Keratinocyte (primary cell): Measurements from ENCODE around the gene DUSP22. TPM values are rescaled to one million over a fixed set of nuclear protein-coding genes. Genes with fewer than 3 reads are reported as not detected.

Source experiments
- DNase-seq: peaks from one replicate; pipeline ENCODE4 v3.0.0-alpha.2; 2011; ENCODE audit warnings: low read depth, missing footprints, low spot score
- FAIRE-seq: peaks from 2 replicates; lab custom pipeline; 2011; peaks lifted over from hg19 to GRCh38; lab: Jason Lieb, UNC
- H2AFZ ChIP-seq: 2 replicates; pipeline ENCODE4 v1.6.0; 2012; ENCODE audit warnings: low read length, control low read depth, inconsistent platforms; ENCODE audit not compliant: control insufficient read depth
- H3K27ac ChIP-seq: 2 replicates; pipeline ENCODE4 v1.5.1; 2011; ENCODE audit warnings: low read length; ENCODE audit not compliant: control insufficient read depth, insufficient read depth
- H3K27me3 ChIP-seq: 3 replicates; pipeline ENCODE4 v1.6.0; 2011; ENCODE audit warnings: low read length; ENCODE audit not compliant: control insufficient read depth, insufficient read depth; ENCODE audit errors: extremely low read depth
- H3K36me3 ChIP-seq, 2 experiments: 2 replicates in 1 of 2; 3 replicates in 1 of 2; pipeline ENCODE4 v1.5.1; 2011; ENCODE audit warnings: low read length in 2 of 2, mild to moderate bottlenecking in 1 of 2; ENCODE audit not compliant: control insufficient read depth in 2 of 2, insufficient read depth in 2 of 2; ENCODE audit errors: extremely low read depth in 1 of 2
- H3K4me1 ChIP-seq: 3 replicates; pipeline ENCODE4 v1.5.1; 2011; ENCODE audit warnings: low read length; ENCODE audit not compliant: control insufficient read depth, insufficient read depth; ENCODE audit errors: extremely low read depth
- H3K4me2 ChIP-seq: 3 replicates; pipeline ENCODE4 v1.6.0; 2011; ENCODE audit warnings: low read depth, low read length; ENCODE audit not compliant: control insufficient read depth, insufficient read depth; ENCODE audit errors: extremely low read depth
- H3K4me3 ChIP-seq, 3 experiments: fragments of 200-600 bp in 1 of 3; sonication (generic) in 1 of 3; 2 replicates in 2 of 3; 3 replicates in 1 of 3; pipeline ENCODE4 v1.5.1; 2011 to 2016; ENCODE audit warnings: low read length in 3 of 3, mild to moderate bottlenecking in 3 of 3, control low read depth in 2 of 3, inconsistent platforms in 1 of 3, low read depth in 1 of 3, mixed read lengths in 1 of 3, mixed run types in 1 of 3, moderate library complexity in 1 of 3; ENCODE audit not compliant: control insufficient read depth in 2 of 3, insufficient read depth in 2 of 3; ENCODE audit errors: extremely low read depth in 1 of 3
- H3K79me2 ChIP-seq: 2 replicates; pipeline ENCODE4 v1.6.0; 2012; ENCODE audit warnings: low read length; ENCODE audit not compliant: control insufficient read depth, insufficient read depth
- H3K9ac ChIP-seq: 3 replicates; pipeline ENCODE4 v1.6.0; 2011; ENCODE audit warnings: low read length; ENCODE audit not compliant: control insufficient read depth, insufficient read depth; ENCODE audit errors: extremely low read depth
- H3K9me1 ChIP-seq: 3 replicates; pipeline ENCODE4 v1.6.0; 2011; ENCODE audit warnings: low read length; ENCODE audit not compliant: control insufficient read depth, insufficient read depth; ENCODE audit errors: extremely low read depth
- H3K9me3 ChIP-seq: 2 replicates; pipeline ENCODE4 v1.5.1; 2012; ENCODE audit warnings: low read depth, low read length; ENCODE audit not compliant: control insufficient read depth
- H4K20me1 ChIP-seq: 3 replicates; pipeline ENCODE4 v1.6.0; 2011; ENCODE audit warnings: low read length; ENCODE audit not compliant: control insufficient read depth, insufficient read depth; ENCODE audit errors: extremely low read depth
- CTCF ChIP-seq, 3 experiments: IDR thresholded peaks in 1 of 3; conservative IDR thresholded peaks in 1 of 3; optimal IDR thresholded peaks in 1 of 3; 2 replicates in 2 of 3; 3 replicates in 1 of 3; pipeline versions ENCODE3 to v1.5.1; 2011; ENCODE audit warnings: low read length in 3 of 3, mild to moderate bottlenecking in 3 of 3, moderate library complexity in 2 of 3, control low read depth in 1 of 3, inconsistent platforms in 1 of 3; ENCODE audit not compliant: insufficient read depth in 2 of 3; ENCODE audit errors: extremely low read depth in 1 of 3
- EZH2 ChIP-seq: IDR thresholded peaks from one replicate; pipeline ENCODE4 v1.6.1; 2012; ENCODE audit warnings: inconsistent platforms, mild to moderate bottlenecking, low read length, moderate library complexity
- dilution Hi-C: fragments of 300-500 bp; cut with MboI; formaldehyde crosslinking; loops from one replicate; pipeline ENCODE4 v1.7.0; 2020; ENCODE audit warnings: low sequenced_read_pairs; ENCODE audit not compliant: extremely low pct_ligation_motif_present
- polyA plus RNA-seq, 5 experiments: library from polyadenylated mRNA; depleted of rRNA in 3 of 5; stranded (reverse) in 3 of 5; stranded (forward) in 1 of 5; unstranded in 1 of 5; fragments of >200 nt; gene quantifications; 1 replicate in 1 of 5; 2 replicates in 3 of 5; 3 replicates in 1 of 5; pipeline versions ENCODE4 v1.2.1 to v1.2.3, GENCODE V29; 2011 to 2012; ENCODE audit warnings: missing spikeins in 2 of 5, low read depth in 1 of 5, low replicate concordance in 1 of 5

DUSP22 gene
- polyA plus RNA-seq, 1 donor (not counting 4 experiments of a cell fraction or from before 2014, with no cell fraction given) = 17.3 TPM

- dilution Hi-C loops = no loop called here
- FAIRE-seq (no peak), DNase-seq (no peak)
- H3K4me1 ChIP-seq = no peaks in the 10 kb centered on the region
- no peaks in the 10 kb centered on the region for H4K20me1 ChIP-seq
- H3K27ac ChIP-seq = no peak overlapping the region
- H3K36me3 ChIP-seq = no peaks in the 10 kb centered on the region
- no peak overlapping the region for H3K4me3 ChIP-seq
- H3K9me3 ChIP-seq = peaks cover 6% of the 10 kb centered on the region
- no peak overlapping the region for H2AFZ ChIP-seq
- no peaks in the 10 kb centered on the region for H3K79me2 ChIP-seq
- no peaks in the 10 kb centered on the region for H3K27me3 ChIP-seq
- TF ChIP-seq EZH2 = no peak
- no peak for TF ChIP-seq CTCF (optimal IDR thresholded peaks at IDR 0.05 in 1 of 3, IDR thresholded peaks at IDR 0.05 in 1 of 3, conservative IDR thresholded peaks at IDR 0.05 in 1 of 3; ENCODE audit: extremely low read depth in 1 of 3, insufficient read depth in 2 of 3, low read length in 3 of 3)
- no peak overlapping the region for H3K4me2 ChIP-seq
- no peak overlapping the region for H3K9ac ChIP-seq
- H3K9me1 ChIP-seq = no peaks in the 10 kb centered on the region
Measured at GRCh38 chr6:359261-360035, 67.2 kb downstream of the DUSP22 start.

- H3K79me2 ChIP-seq = no peaks in the 10 kb centered on the region
- H3K9ac ChIP-seq = no peak overlapping the region
- dilution Hi-C loops = no loop called here
- H3K9me1 ChIP-seq = no peaks in the 10 kb centered on the region
- TF ChIP-seq CTCF (optimal IDR thresholded peaks at IDR 0.05 in 1 of 3, IDR thresholded peaks at IDR 0.05 in 1 of 3, conservative IDR thresholded peaks at IDR 0.05 in 1 of 3; ENCODE audit: extremely low read depth in 1 of 3, insufficient read depth in 2 of 3, low read length in 3 of 3) (no peak), EZH2 (no peak)
- DNase-seq = no peak
- H4K20me1 ChIP-seq = no peaks in the 10 kb centered on the region
- no peak overlapping the region for H2AFZ ChIP-seq
- no peak overlapping the region for H3K4me3 ChIP-seq
- no peak overlapping the region for H3K4me2 ChIP-seq
- H3K27ac ChIP-seq = no peak overlapping the region
- FAIRE-seq = no peak
- peaks cover 6% of the 10 kb centered on the region for H3K9me3 ChIP-seq
- no peaks in the 10 kb centered on the region for H3K36me3 ChIP-seq
- H3K27me3 ChIP-seq = no peaks in the 10 kb centered on the region
- H3K4me1 ChIP-seq = no peaks in the 10 kb centered on the region
Measured at GRCh38 chr6:360349-360748, 68.1 kb downstream of the DUSP22 start.
